PFSK-1 (cell line): ENCODE results near the gene TNFSF4.

Experiments used
- POLR2AphosphoS5 ChIP-seq: IDR thresholded peaks from 2 replicates; pipeline ENCODE4 v1.6.1; 2012; ENCODE audit warnings: low read depth, mild to moderate bottlenecking, control low read depth, low read length, moderate library complexity
- TAF1 ChIP-seq: IDR thresholded peaks from 2 replicates; pipeline ENCODE4 v1.6.1; 2012; ENCODE audit warnings: low read length, control low read depth, borderline replicate concordance; ENCODE audit not compliant: insufficient read depth

GRCh38 chr1:173253046-173253445 lies 45.9 kb upstream of the TNFSF4 start:
- TF ChIP-seq POLR2AphosphoS5 (no peak), TAF1 (no peak)
